ENCODE measurements around the gene RAB28.

RAB28 gene

GRCh38 chr4:13504374-13504773 is 20.2 kb upstream of the RAB28 start:
- no peak for TF ChIP-seq PPARA (CRISPR knock-in tag; IDR thresholded peaks at IDR 0.05; ENCODE audit: borderline replicate concordance)
- TF ChIP-seq OSR1 (CRISPR knock-in tag; IDR thresholded peaks at IDR 0.05), result no peak
- no peak for TF ChIP-seq RARB (CRISPR knock-in tag; IDR thresholded peaks at IDR 0.05)
- TF ChIP-seq PATZ1 (CRISPR knock-in tag; IDR thresholded peaks at IDR 0.05; ENCODE audit: borderline replicate concordance), result no peak
- TF ChIP-seq TOX (CRISPR knock-in tag; IDR thresholded peaks at IDR 0.05; ENCODE audit: borderline replicate concordance), result no peak
- no peak for TF ChIP-seq ISL1 (CRISPR knock-in tag; IDR thresholded peaks at IDR 0.05)
- TF ChIP-seq ESRRG (CRISPR knock-in tag; IDR thresholded peaks at IDR 0.05), result no peak
- no peak for TF ChIP-seq CSRNP3 (CRISPR knock-in tag; IDR thresholded peaks at IDR 0.05)
- TF ChIP-seq TCF4 (CRISPR knock-in tag; IDR thresholded peaks at IDR 0.05; ENCODE audit: borderline replicate concordance), result no peak
- TF ChIP-seq ZNF8 (CRISPR knock-in tag; IDR thresholded peaks at IDR 0.05), result no peak
- TF ChIP-seq ZFP3 (CRISPR knock-in tag; IDR thresholded peaks at IDR 0.05), result no peak
- TF ChIP-seq ZNF70 (CRISPR knock-in tag; IDR thresholded peaks at IDR 0.05), result no peak
- TF ChIP-seq BACH2 (CRISPR knock-in tag; IDR thresholded peaks at IDR 0.05; ENCODE audit: borderline replicate concordance), result no peak
- TF ChIP-seq TSHZ2 (CRISPR knock-in tag; IDR thresholded peaks at IDR 0.05), result no peak
- TF ChIP-seq ZNF565 (CRISPR knock-in tag; conservative IDR thresholded peaks at IDR 0.05; ENCODE audit: low read depth), result no peak
- ATAC-seq, result no peak

GRCh38 chr4:13498469-13498868 is 14.3 kb upstream of the RAB28 start:
- no peak for TF ChIP-seq PPARA (CRISPR knock-in tag; IDR thresholded peaks at IDR 0.05; ENCODE audit: borderline replicate concordance)
- TF ChIP-seq TSHZ2 (CRISPR knock-in tag; IDR thresholded peaks at IDR 0.05), result no peak
- no peak for TF ChIP-seq ZC3H10 (CRISPR knock-in tag; IDR thresholded peaks at IDR 0.05)
- no peak for TF ChIP-seq RARB (CRISPR knock-in tag; IDR thresholded peaks at IDR 0.05)
- no peak for TF ChIP-seq SNAI2 (CRISPR knock-in tag; IDR thresholded peaks at IDR 0.05)
- no peak for TF ChIP-seq ZNF8 (CRISPR knock-in tag; IDR thresholded peaks at IDR 0.05)
- TF ChIP-seq ZFP3 (CRISPR knock-in tag; IDR thresholded peaks at IDR 0.05), result no peak
- no peak for TF ChIP-seq TOX (CRISPR knock-in tag; IDR thresholded peaks at IDR 0.05; ENCODE audit: borderline replicate concordance)
- no peak for TF ChIP-seq CREB5 (CRISPR knock-in tag; IDR thresholded peaks at IDR 0.05; ENCODE audit: low read depth)
- no peak for TF ChIP-seq ZNF70 (CRISPR knock-in tag; IDR thresholded peaks at IDR 0.05)
- no peak for TF ChIP-seq ISL1 (CRISPR knock-in tag; IDR thresholded peaks at IDR 0.05)
- no peak for ATAC-seq

GRCh38 chr4:13496605-13497004 is 12.5 kb upstream of the RAB28 start:
- ATAC-seq, result no peak
- TF ChIP-seq TSHZ2 (CRISPR knock-in tag; IDR thresholded peaks at IDR 0.05) (no peak), SNAI2 (CRISPR knock-in tag; IDR thresholded peaks at IDR 0.05) (no peak), CREB5 (CRISPR knock-in tag; IDR thresholded peaks at IDR 0.05; ENCODE audit: low read depth) (no peak), OSR1 (CRISPR knock-in tag; IDR thresholded peaks at IDR 0.05) (no peak), BACH2 (CRISPR knock-in tag; IDR thresholded peaks at IDR 0.05; ENCODE audit: borderline replicate concordance) (no peak), PPARA (CRISPR knock-in tag; IDR thresholded peaks at IDR 0.05; ENCODE audit: borderline replicate concordance) (no peak), GLIS3 (CRISPR knock-in tag; IDR thresholded peaks at IDR 0.05) (no peak), TCF4 (CRISPR knock-in tag; IDR thresholded peaks at IDR 0.05; ENCODE audit: borderline replicate concordance) (no peak), ARNTL (CRISPR knock-in tag; IDR thresholded peaks at IDR 0.05; ENCODE audit: borderline replicate concordance, low read depth) (no peak)
